ENCODE measurements around the gene TRDMT1.

DNA sequence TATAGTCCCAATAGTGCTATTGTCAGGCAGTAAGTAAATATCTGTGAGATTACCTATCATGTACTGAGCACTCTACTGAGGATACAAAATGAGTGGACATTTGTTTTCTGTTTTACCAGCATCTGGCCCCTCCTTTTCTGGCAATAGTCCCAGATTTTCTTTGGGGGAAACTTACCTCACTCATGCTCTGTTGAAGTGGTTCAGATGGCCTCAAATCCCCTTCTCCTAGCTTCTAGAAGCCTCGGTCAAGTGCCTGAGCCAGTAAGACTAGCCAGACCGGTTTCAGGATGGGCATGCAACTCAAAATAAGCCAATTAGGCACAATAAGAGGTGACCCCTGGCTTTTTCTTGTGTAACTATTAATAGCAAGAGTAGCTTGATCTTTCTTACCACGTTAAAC, 19.7 kb downstream of the TRDMT1 start:
- TF ChIP-seq, protein P1, sequence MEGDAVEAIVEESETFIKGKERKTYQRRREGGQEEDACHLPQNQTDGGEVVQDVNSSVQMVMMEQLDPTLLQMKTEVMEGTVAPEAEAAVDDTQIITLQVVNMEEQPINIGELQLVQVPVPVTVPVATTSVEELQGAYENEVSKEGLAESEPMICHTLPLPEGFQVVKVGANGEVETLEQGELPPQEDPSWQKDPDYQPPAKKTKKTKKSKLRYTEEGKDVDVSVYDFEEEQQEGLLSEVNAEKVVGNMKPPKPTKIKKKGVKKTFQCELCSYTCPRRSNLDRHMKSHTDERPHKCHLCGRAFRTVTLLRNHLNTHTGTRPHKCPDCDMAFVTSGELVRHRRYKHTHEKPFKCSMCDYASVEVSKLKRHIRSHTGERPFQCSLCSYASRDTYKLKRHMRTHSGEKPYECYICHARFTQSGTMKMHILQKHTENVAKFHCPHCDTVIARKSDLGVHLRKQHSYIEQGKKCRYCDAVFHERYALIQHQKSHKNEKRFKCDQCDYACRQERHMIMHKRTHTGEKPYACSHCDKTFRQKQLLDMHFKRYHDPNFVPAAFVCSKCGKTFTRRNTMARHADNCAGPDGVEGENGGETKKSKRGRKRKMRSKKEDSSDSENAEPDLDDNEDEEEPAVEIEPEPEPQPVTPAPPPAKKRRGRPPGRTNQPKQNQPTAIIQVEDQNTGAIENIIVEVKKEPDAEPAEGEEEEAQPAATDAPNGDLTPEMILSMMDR (IDR thresholded peaks at IDR 0.05 in 8 of 11, conservative IDR thresholded peaks at IDR 0.05 in 3 of 11) = no peak
- TF ChIP-seq POLR2AphosphoS5 (IDR thresholded peaks at IDR 0.05) (no peak), POLR2A (IDR thresholded peaks at IDR 0.05) (no peak)
